NCI-H748 treated with DMSO at 0.1 percent for 48 hours (cell line): ENCODE data around the gene MAD1L1.
A peak's percentile ranks its signal among the peaks of the same experiment; 100 is the strongest.

Experiments
- DNase-seq: peaks from one replicate; lab custom pipeline; 2025; lab: John Stamatoyannopoulos, UW

Gene MAD1L1

GRCh38 chr7:2140216-2141020 lies 92.3 kb downstream of the MAD1L1 start:
- no peak for DNase-seq

DNA sequence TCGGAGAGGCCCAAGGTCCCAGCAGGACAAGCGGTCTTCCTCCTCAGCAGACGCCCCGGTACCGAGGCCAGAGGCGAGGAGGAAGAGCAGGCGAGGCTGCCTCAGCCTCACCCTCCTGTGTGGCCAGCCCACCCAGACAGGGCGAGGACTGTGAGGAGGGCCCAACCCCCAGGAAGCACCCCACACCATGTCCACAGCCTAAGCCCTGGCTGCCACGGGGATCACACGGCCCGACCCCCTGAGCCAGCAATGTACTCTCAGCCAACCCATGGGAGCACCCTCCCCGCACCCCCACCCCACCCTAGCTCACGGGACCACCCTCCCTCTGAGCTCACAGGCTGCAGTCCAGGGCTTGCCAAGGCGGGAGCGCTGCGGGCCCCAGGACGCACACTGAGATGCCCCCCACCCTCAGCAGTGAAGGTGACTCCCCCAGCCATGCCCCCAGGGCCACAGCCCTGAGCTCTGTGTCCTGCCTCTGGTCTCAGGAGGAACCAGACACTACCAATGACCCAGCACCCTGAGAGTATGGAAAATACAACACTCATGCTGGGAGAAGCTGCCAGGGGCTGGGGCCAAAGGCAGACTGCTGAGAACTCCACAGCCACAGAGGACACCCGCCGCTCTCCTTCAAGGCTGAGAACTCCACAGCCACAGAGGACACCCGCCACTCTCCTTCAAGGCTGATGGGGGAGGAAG lies 93.6 kb downstream of the MAD1L1 start:
- no peak for DNase-seq

GRCh38 chr7:2138146-2138765 lies 94.5 kb downstream of the MAD1L1 start:
- DNase-seq, result no peak

DNA sequence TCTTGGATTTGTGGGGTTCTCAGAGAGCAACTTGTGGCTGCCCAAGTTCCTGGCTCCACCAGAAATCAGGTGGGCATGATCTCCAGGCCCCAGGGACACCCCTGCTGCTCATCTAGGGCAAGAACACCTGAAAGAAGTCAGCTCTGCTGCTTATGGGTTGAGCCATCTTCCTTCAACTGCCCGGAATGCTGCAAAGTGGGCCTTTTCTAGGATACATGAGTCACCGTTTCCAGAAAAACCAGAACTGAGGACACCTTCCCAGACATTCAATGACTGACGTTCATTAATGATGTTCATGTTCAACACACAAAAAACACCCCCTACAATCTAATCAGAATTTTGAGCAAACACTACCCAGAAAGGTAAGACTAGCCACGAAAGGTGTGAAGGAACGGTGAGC lies 98.0 kb downstream of the MAD1L1 start:
- DNase-seq, result no peak

DNA sequence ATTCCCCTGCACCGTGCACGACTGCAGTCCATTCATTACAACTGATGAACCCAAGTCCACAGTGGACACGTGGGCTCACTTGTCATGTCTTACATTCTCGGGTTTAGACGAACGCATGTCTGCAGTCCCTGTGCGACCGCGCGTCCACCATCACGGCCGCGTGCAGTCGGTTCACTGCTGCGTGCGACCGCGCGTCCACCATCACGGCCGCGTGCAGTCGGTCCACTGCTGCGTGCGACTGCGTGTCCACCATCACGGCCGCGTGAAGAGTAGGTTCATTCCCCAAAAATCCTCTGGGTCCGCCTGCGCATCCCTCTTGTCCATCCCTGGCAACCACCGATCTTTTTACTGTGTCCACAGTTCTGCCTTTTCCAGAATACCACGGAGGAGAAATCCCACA lies 100.5 kb downstream of the MAD1L1 start:
- DNase-seq, result no peak

GRCh38 chr7:2131800-2132199 lies 100.9 kb downstream of the MAD1L1 start:
- no peak for DNase-seq

GRCh38 chr7:2131341-2131740 lies 101.4 kb downstream of the MAD1L1 start:
- no peak for DNase-seq

DNA sequence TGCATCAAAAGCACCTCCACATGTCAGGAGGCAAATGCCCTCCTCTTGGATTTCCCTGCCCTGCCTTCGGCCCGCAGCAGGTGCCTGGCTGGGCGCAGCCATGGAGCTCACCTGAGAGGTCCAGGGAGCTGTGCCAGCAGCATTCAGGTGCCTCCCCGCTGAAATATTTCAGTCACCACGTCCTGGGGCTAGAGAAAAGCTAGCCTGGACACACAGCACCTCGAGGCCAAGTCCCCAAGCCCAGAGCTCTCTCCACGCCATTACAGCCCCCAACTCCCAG lies 102.7 kb downstream of the MAD1L1 start:
- DNase-seq, result no peak

- DNase-seq, result no peak
Observed at GRCh38 chr7:2129323-2130095, 103.2 kb downstream of the MAD1L1 start.

DNA sequence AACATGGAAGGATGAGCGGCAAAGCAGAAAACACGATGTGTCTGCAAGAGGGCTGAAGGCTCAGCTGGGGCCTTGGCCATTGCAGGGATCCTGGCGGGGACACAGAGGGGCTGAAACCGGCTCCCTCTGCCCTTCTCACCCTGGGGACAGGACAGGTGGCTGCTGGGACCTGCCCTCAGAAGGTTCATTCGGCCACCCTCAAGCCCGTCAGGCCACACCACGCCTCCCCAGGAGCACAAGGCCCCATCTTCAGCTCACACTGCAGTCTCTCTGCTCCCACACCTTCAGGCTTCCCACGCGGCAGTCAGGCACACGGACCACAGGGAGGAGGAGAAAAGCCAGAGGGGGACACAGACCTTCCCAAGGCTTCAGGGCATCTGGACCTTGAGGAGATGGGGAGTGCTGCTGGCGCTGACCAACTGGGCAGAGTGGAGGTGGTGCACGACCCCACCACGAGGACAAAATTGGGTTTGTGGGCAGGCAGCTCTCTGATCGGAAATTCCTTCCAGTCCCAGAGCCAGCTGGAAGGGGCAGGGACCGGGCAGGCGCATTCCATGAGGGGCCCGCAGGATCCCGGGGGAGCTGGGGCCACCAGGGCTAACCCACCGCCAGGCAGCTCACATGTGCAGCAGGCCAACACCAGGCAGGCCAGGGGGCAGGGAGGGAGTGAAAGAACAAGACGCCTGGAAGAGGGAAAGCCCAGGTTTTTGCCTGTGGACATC lies 104.0 kb downstream of the MAD1L1 start:
- no peak for DNase-seq

DNA sequence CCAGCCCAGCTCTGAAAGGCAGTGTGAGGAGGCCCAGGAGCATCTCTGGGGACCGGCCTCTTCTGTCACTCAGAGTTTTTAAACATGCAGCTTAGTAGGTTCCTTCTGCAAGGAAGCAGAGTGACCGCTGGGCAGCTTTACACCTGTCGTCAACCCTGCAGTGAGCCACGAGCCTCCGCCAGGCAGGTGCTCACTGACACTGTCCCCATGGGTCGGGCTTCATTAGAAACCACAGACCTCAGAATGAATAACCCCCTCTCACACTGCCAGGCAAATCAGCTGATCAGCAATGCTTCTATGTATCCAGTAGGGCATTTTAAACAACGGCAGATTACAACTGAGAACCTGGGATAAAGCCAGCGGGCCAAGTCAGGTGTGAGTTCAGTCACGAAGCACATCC lies 106.1 kb downstream of the MAD1L1 start:
- no peak for DNase-seq

GRCh38 chr7:2125931-2126330 lies 106.8 kb downstream of the MAD1L1 start:
- DNase-seq, result no peak

GRCh38 chr7:2124604-2125345 lies 108.0 kb downstream of the MAD1L1 start:
- DNase-seq, result peak; percentile 41

DNA sequence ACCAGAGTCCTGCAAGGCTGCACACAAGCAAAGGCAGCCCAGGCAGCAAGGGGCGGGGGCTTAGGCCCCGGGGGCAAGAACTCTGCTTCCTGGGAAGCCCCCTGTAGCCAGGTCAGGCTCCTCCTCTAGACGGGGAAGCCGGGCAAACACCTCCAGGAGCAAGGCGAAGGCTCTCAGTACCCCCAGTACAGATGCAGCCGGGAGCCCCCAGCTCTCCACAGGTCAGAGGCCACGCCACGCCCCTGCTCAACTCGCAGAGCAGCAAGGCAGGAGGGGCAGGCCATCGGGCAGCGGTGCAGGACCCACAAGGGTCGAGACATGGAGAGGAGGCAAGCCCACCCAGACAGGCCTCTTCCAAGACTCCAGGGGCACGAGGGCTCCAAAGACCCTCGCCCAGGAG lies 108.8 kb downstream of the MAD1L1 start:
- no peak for DNase-seq

- no peak for DNase-seq
Observed at GRCh38 chr7:2123360-2123759, 109.4 kb downstream of the MAD1L1 start.

- no peak for DNase-seq
Observed at GRCh38 chr7:2122651-2123050, 110.1 kb downstream of the MAD1L1 start.

GRCh38 chr7:2120841-2121830 lies 111.6 kb downstream of the MAD1L1 start:
- no peak for DNase-seq

GRCh38 chr7:2120251-2120660 lies 112.5 kb downstream of the MAD1L1 start:
- DNase-seq, result no peak

DNA sequence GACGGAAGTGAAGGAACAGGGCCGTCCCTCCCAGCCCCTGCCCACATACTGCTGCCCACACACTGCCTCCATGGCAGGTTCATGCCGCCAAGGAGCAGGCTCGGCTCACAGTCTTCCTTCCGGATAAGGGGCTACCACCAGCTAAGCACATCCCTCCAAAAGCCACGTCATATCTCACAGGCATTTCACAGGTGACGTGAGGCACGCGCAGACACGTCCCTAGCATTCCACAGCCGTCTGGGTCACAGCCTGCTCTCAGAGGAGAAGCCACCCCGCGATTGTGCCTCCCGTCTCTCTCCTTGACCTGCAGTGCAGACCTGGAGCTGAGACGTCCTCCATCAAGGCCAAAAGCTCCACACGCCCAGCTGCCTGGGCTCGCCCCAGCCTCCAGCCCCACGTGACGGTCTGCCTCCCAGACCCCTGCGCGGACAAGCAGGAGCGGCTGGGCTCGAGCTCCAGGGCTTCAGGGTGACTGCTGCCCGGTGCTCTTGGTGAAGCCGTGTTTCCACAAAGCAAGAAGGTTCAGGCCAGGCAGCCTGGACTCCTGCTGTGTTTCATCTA lies 114.0 kb downstream of the MAD1L1 start:
- DNase-seq, result no peak

GRCh38 chr7:2118056-2118455 lies 114.7 kb downstream of the MAD1L1 start:
- no peak for DNase-seq
